Stimulated activated memory B cell treated with anti-CD40 and anti-IgM and Interleukin-4, amounts not matched to agents 10 μg/mL and 1 μg/mL and 100 μg/mL, for 72 hours (primary cell): Measurements from ENCODE around the gene DLGAP1.
"Not testable (repeated sequence)": the region's sequence is repeated elsewhere in the genome, so short reads cannot be mapped to it uniquely, and the experiment has no call there.

Source experiments
- ATAC-seq: fragments of 150-1000 bp; cut with Tn5 transposase; 2 replicates; pipeline ENCODE4 v1.10.0; 2021
- H3K27ac Mint-ChIP-seq: one replicate; pipeline ENCODE4 v1.8.0; 2022; ENCODE audit warnings: mild to moderate bottlenecking, mixed read lengths
- H3K27me3 Mint-ChIP-seq: one replicate; pipeline ENCODE4 v1.8.0; 2022; ENCODE audit warnings: mixed read lengths
- H3K36me3 Mint-ChIP-seq: one replicate; pipeline ENCODE4 v1.8.0; 2022; ENCODE audit warnings: mixed read lengths
- H3K4me1 Mint-ChIP-seq: one replicate; pipeline ENCODE4 v1.8.0; 2022; ENCODE audit warnings: mixed read lengths
- H3K4me3 Mint-ChIP-seq: one replicate; pipeline ENCODE4 v1.8.0; 2022; ENCODE audit warnings: mild to moderate bottlenecking, moderate library complexity, mixed read lengths
- H3K9me3 Mint-ChIP-seq: one replicate; pipeline ENCODE4 v1.8.0; 2022; ENCODE audit warnings: mixed read lengths

The DLGAP1 gene

GRCh38 chr18:3608488-3608887 lies 846.6 kb downstream of the DLGAP1 start:
- no peaks in the 10 kb centered on the region for H3K27me3 Mint-ChIP-seq
- no peak for ATAC-seq
- no peak overlapping the region for H3K4me3 Mint-ChIP-seq
- no peaks in the 10 kb centered on the region for H3K4me1 Mint-ChIP-seq
- H3K36me3 Mint-ChIP-seq = no peaks in the 10 kb centered on the region
- H3K27ac Mint-ChIP-seq = no peak overlapping the region
- no peaks in the 10 kb centered on the region for H3K9me3 Mint-ChIP-seq

GRCh38 chr18:3608099-3608453 lies 847.0 kb downstream of the DLGAP1 start:
- ATAC-seq, H3K9me3 Mint-ChIP-seq, H3K4me3 Mint-ChIP-seq, H3K36me3 Mint-ChIP-seq, H3K27me3 Mint-ChIP-seq, H3K4me1 Mint-ChIP-seq, H3K27ac Mint-ChIP-seq: not testable (repeated sequence)

DNA sequence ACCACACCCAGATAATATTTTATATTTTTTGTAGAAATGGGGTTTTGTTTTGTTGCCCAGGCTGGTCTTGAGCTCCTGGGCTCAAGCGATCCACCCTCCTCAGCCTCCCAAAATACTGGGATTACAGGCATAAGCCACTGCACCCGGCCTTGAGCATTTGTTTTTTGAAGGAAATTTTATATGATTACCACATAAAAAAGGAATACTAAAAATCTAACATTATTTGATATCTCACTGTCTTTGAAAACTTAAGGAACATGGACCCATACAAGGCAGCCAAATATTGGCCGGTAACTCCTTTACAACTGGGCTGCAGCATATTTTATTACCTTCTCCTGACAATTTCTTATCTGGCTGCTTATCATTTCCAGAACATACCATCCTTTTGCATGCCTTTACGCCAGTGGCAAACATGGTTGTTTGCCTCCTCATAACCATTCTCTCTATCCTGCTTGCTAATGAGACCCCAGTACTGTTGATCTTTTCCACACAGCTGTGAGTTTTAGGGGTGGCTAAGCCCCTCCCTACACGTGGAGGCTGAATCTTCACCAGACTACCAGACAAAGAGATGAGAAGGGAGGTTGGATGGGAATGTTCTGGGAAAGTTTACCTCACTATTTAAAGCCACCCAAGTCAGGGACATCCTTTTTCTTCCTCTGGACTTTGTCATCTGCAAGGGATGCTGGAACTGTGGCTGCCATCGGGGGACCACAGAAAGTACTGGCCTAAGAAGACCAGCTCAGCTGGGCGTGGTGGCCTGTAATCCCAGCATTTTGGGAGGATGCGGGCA lies 847.6 kb downstream of the DLGAP1 start:
- Mint-ChIP-seq H3K27ac (no peak overlapping the region), H3K4me1 (no peaks in the 10 kb centered on the region), H3K36me3 (no peaks in the 10 kb centered on the region), H3K9me3 (no peaks in the 10 kb centered on the region), H3K4me3 (no peak overlapping the region), H3K27me3 (no peaks in the 10 kb centered on the region)
- no peak for ATAC-seq

- ATAC-seq, H3K27ac Mint-ChIP-seq, H3K27me3 Mint-ChIP-seq, H3K4me1 Mint-ChIP-seq, H3K36me3 Mint-ChIP-seq, H3K4me3 Mint-ChIP-seq, H3K9me3 Mint-ChIP-seq: not testable (repeated sequence)
Measured at GRCh38 chr18:3606863-3607262, 848.2 kb downstream of the DLGAP1 start.

- Mint-ChIP-seq H3K9me3 (no peaks in the 10 kb centered on the region), H3K27me3 (no peaks in the 10 kb centered on the region), H3K36me3 (no peaks in the 10 kb centered on the region), H3K4me1 (no peaks in the 10 kb centered on the region), H3K4me3 (no peak overlapping the region), H3K27ac (no peak overlapping the region)
- no peak for ATAC-seq
Measured at GRCh38 chr18:3605954-3606443, 849.1 kb downstream of the DLGAP1 start.

GRCh38 chr18:3605486-3605952 lies 849.6 kb downstream of the DLGAP1 start:
- H3K4me3 Mint-ChIP-seq = no peak overlapping the region
- H3K27me3 Mint-ChIP-seq = no peaks in the 10 kb centered on the region
- no peaks in the 10 kb centered on the region for H3K9me3 Mint-ChIP-seq
- H3K27ac Mint-ChIP-seq = no peak overlapping the region
- ATAC-seq = no peak
- no peaks in the 10 kb centered on the region for H3K36me3 Mint-ChIP-seq
- H3K4me1 Mint-ChIP-seq = no peaks in the 10 kb centered on the region

DNA sequence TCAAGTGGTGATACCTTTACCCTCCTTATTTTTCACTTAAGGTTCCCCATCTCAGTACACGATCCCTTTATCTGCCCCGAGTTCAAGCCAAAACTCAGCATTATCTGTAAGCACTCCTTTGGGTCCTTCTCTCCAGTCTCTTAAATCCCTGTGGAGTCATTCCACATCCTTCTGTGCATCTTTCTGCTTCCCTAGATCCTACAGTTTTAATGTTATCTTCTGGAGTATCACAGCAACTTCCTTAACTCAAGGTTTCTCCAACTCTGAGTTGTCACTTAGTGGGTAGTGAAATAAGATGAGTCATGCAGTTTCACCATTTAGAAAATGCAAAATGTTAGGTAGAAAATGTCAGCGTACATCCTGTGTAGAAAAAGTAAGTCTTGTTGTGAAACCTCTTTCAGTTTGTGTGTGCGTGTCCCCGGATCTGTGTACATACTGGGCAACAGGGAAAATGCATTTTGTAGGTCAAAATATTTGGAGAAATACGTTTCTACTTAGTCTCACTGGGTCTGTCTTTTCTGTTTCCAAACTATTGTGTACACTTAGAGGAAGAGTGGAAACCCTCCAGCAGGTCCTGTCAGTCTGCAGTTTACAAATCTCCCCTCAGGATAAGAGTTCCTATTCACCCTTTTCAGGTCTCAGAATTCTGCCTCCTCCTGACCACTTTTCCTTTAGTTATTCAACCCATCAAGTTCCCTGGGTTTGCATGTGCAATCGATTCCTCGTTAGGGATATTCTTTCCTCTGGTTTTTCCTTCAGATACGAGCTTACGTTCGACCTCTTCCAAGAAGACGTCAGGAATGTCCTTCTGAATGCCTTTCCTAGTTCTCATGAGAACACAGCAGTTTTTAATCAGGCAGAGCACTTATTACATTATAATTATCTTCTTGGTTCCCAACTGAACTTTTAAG lies 850.4 kb downstream of the DLGAP1 start:
- H3K4me1 Mint-ChIP-seq = no peaks in the 10 kb centered on the region
- H3K27ac Mint-ChIP-seq = no peak overlapping the region
- no peak overlapping the region for H3K4me3 Mint-ChIP-seq
- no peaks in the 10 kb centered on the region for H3K9me3 Mint-ChIP-seq
- ATAC-seq = peak; percentile 87
- H3K27me3 Mint-ChIP-seq = no peaks in the 10 kb centered on the region
- no peaks in the 10 kb centered on the region for H3K36me3 Mint-ChIP-seq

DNA sequence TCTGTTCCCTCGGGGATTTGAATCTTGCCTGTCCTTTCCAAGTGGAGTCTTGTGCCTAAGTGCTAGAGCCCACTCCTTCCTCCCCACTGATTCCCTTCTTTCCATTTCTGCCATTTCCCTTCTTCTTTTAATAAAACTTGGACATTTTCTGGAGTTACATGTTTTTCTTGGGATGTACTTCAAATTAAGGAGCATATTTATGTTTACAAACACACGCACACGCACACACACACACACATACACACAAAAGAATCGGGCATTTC lies 850.9 kb downstream of the DLGAP1 start:
- no peak overlapping the region for H3K4me3 Mint-ChIP-seq
- ATAC-seq = no peak
- no peaks in the 10 kb centered on the region for H3K9me3 Mint-ChIP-seq

DNA sequence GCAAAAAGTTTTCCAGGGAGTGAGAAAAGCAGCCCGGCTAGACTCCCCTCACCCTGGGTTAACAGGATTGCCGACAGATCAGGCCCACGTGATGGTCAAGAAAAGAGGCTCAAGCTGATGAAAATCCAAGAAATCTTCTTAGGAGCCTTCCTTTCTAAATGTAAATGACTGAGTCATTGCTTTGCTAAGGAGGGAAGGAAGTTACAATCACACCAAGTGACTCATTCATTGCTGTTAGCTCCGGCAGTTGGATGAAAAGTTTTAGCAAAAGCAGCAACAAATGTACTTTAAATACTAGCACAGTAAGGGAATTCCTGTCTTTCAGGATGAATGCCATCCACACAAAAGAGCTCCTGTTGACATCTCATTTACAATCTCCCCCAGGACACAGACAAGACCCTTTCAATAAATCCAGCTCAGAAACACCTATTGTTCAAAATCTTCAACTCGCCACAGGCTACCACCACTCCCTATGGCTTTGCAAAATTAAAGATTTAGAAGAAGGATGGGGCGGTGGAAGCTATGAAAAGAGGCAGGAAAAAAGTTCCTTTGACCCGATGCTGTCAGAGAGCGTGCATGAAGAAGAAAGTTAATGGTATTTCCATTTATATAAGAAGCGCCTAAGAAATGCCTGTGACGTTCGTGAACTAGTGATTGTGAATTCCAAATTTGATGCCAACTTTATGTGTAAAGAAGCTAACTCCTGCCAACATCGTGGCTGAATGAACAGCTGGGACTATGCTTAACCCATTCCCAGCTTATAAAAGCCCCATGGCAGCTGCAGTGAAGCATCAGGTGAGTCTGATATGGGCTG lies 851.5 kb downstream of the DLGAP1 start:
- no peak for ATAC-seq
- no peaks in the 10 kb centered on the region for H3K9me3 Mint-ChIP-seq

More for the DNA sequence above, 850.9 kb downstream of the DLGAP1 start:
- H3K4me1 Mint-ChIP-seq = no peaks in the 10 kb centered on the region
- H3K36me3 Mint-ChIP-seq = no peaks in the 10 kb centered on the region
- H3K27ac Mint-ChIP-seq = no peak overlapping the region
- no peaks in the 10 kb centered on the region for H3K27me3 Mint-ChIP-seq

DNA sequence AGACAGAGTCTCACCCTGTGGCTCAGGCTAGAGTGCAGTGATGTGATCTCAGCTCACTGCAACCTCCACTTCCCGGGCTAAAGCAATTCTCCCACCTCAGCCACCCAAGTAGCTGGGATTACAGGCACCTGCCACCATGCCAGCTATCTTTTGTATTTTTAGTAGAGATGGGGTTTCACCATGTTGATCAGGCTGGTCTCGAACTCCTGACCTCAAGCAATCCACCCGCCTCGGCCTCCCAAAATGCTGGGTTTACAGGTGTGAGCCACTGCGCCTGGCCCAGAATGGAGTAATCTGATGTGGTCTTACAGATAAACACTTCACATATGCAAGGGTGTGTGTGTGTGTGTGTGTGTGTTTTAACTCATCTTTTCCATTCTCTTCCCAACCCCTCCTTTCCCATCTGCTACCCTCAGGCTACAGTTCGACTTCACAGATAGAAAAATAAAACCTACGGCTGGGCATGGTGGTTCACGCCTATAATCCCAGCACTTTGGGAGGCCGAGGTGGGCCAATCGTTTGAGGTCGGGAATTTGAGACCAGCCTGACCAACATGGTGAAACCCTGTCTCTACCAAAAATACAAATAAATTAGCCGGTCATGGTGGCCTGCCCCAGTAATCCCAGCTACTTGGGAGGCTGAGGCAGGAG lies 853.9 kb downstream of the DLGAP1 start:
- peaks cover 18% of the 10 kb centered on the region for H3K4me1 Mint-ChIP-seq
- H3K27ac Mint-ChIP-seq, H3K36me3 Mint-ChIP-seq, H3K9me3 Mint-ChIP-seq, ATAC-seq, H3K4me3 Mint-ChIP-seq, H3K27me3 Mint-ChIP-seq: not testable (repeated sequence)

More for the DNA sequence above, 851.5 kb downstream of the DLGAP1 start:
- Mint-ChIP-seq H3K27me3 (no peaks in the 10 kb centered on the region), H3K27ac (no peak overlapping the region), H3K36me3 (no peaks in the 10 kb centered on the region), H3K4me1 (no peaks in the 10 kb centered on the region), H3K4me3 (no peak overlapping the region)

DNA sequence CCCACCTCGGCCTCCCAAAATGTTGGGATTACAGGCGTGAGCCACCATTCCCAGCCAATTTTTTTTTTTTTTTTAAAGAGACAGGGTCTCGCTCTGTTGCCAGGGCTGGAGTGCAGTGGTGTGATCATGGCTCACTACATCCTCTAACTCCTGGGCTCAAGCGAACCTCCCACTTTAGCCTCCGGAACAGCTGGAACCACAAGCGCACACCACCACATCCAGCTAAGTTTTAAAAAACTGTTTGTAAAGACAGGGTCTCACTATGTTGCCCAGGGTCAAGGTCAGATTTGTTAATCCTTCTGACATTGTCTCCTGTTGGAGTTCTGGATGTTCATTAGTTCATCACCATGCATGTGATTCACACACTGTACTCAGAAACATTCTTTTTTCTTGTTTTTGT lies 855.2 kb downstream of the DLGAP1 start:
- Mint-ChIP-seq H3K9me3 (no peaks in the 10 kb centered on the region), H3K36me3 (no peaks in the 10 kb centered on the region)

DNA sequence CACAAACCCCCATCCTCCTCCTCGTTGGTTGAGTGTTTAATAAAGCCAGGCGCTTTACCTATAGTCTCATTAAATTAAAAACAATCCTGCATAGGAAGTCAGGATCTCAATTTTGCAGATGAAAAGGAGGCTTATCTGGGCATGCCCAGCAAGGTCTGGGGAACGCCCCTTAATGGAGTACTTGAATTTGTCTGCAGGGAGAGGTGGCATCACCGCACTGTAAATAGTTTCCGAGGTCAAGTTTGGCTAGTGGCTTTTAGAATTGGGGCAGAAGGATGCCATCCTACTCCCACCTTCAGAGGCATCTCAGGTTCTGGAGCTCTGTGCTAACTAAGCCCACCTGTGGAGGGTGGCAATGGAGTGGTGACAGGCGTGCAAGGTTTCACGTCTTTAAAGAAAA lies 855.9 kb downstream of the DLGAP1 start:
- Mint-ChIP-seq H3K27ac (peak overlapping the region; percentile 32), H3K4me3 (no peak overlapping the region), H3K9me3 (no peaks in the 10 kb centered on the region), H3K27me3 (no peaks in the 10 kb centered on the region), H3K36me3 (no peaks in the 10 kb centered on the region), H3K4me1 (peaks cover 37% of the 10 kb centered on the region)
- ATAC-seq = no peak

More for the DNA sequence above, 855.2 kb downstream of the DLGAP1 start:
- Mint-ChIP-seq H3K27ac (no peak overlapping the region), H3K4me3 (no peak overlapping the region), H3K27me3 (no peaks in the 10 kb centered on the region), H3K4me1 (peaks cover 32% of the 10 kb centered on the region)
- ATAC-seq = no peak

DNA sequence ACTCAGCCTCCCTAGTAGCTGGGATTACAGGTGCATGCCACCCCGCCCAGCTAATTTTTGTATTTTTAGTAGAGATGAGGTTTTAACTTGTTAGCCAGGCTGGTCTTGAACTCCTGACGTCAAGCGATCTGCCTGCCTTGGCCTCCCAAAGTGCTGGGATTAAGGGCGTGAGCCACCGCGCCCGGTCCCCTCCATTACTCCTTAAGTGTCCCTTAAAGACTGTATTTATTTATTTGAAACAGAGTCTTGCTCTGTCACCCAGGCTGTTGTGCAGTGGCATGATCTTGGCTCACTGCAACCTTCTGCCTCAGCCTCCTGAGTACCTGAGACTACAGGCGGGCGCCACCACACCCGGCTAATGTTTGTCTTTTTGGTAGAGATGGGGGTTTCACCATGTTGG lies 856.5 kb downstream of the DLGAP1 start:
- no peaks in the 10 kb centered on the region for H3K27me3 Mint-ChIP-seq
- no peaks in the 10 kb centered on the region for H3K9me3 Mint-ChIP-seq
- ATAC-seq = no peak
- no peak overlapping the region for H3K4me3 Mint-ChIP-seq
- H3K4me1 Mint-ChIP-seq = peaks cover 39% of the 10 kb centered on the region
- H3K36me3 Mint-ChIP-seq = no peaks in the 10 kb centered on the region
- peak overlapping the region; percentile 32 for H3K27ac Mint-ChIP-seq

DNA sequence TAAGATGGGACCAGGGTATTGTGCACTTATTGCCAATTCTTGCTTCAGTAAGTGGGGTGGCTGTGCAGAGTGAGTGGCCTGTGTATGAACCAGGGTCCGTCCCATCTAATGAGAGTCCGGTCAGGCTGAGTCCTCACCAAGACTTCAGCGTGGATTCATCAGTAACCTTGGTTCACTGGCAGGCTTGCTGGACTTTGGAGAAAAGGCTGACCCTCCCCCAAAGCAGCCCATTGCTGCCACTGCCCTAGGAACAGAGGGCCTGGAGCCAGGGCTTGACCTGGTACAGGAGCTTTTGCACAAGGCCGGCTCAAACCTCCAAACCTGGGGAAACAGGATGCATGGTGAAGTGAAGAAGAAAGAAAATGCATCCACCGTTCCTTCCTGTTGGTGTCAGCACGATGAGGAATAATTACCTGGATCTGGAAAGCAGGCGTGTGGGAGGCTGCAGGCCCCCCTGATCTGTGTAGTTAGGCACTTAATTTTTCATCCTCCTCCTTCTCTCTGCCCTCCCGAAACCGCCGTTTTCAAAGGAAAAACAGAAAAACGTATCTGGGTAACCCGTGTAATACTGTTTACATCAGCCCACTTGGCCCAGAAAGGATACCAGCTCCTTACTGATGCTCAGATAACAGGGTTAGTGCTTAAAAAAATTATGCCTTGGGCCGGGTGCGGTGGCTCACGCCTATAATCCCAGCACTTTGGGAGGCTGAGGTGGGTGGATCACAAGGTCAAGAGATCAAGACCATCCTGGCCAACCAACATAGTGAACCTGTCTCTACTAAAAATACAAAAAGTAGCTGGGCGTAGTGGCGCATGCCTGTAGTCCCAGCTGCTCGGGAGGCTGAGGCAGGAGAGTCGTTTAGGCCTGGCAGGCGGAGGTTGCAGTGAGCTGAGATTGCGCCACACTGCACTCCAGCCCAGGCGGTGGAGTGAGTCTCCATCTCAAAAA lies 857.4 kb downstream of the DLGAP1 start:
- no peak for ATAC-seq
- no peaks in the 10 kb centered on the region for H3K9me3 Mint-ChIP-seq
- H3K27me3 Mint-ChIP-seq = no peaks in the 10 kb centered on the region
- peaks cover 48% of the 10 kb centered on the region for H3K4me1 Mint-ChIP-seq
- H3K36me3 Mint-ChIP-seq = no peaks in the 10 kb centered on the region
- peak overlapping the region; percentile 92 for H3K27ac Mint-ChIP-seq
- no peak overlapping the region for H3K4me3 Mint-ChIP-seq
